HG03521 (cell line): ENCODE results near the gene SIX2.

Experiments
- ATAC-seq: cut with Tn5 transposase; IDR thresholded peaks from one replicate; pipeline ENCODE4 v1.9.1; 2021; ENCODE audit warnings: mild to moderate bottlenecking, moderate library complexity; ENCODE audit not compliant: unreplicated experiment

The SIX2 gene

GRCh38 chr2:45024097-45024496 lies 14.8 kb upstream of the SIX2 start:
- ATAC-seq: no peak

- no peak for ATAC-seq
These were observed 11.2 kb upstream of the SIX2 start for GRCh38 chr2:45020439-45020838.

DNA sequence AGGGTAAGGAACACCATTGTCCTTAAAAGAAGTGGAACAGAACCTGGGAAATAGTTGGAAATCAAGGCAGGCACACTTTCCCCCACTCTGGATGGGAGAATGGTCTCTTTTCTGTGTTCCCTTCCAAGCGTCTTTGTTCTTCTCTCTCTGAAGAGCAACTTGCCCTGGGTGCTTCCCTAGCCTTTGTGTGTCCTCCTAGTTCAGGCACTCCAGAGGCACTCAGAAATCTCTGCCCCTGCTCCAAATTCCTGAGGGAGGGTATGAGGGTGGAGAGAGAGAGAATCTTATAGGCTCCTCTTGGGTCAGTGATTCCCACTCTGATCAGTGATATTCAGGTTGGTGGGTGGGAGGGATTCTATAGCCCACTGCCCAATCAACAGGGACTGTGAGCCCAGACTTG lies 8.8 kb upstream of the SIX2 start:
- no peak for ATAC-seq

DNA sequence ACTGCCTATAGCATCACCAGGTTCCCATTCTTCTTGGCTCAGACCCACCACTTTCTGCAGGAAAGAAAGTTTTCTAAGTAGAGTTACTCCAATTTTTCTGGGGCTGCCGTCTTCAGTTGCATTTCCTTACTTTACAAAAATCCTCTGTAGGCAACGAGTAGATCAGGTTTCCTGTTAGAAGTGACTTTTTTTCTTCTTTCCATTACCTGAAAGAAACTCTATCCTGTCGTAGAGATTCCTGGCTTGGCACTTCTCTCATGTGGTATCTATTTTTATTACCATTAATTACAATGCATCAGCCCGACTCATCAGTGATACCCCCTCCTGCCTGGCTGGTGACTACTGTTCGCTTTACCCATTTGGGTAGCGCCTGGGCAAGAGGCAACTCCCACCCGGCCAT lies 5.6 kb upstream of the SIX2 start:
- no peak for ATAC-seq

GRCh38 chr2:45014016-45014702 lies 4.9 kb upstream of the SIX2 start:
- no peak for ATAC-seq

DNA sequence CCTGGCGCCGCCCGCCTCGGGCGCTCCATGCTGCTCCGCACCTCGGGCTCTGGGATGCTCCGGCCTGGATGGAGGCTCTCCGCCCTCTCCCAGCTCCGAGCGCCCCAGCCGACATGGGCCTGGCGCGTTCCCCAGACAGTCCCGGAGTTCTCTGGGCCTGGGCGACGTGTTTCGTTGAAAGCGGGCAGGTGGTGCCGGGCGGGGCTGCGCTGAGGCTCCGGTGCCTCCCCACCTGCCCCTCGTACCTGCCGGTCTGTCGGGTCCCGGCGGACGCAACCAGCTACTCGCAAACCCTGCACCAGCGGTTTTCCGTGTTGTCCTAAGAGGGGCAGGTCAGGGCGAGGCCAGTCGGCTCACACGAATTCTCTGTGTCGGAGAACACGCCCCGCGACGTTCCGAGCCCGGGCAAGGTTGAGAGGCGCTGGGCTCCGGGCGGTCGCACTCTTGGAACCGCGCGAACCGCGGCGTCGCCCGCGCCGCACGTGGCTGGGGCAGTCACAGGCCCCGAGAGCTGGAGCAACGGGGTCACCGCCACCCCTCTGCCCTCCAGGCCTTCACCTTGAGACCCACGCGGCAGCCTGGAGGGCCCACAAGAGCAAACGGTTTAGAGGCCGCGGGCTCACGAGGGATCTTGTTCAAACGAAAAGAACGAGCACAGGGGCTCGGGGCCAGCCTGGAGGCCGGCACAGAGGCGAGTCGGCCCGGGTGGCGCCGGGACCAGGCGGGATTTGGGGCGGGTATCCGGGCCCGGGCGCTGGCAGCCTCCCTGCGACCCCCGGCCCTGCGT lies 4.2 kb upstream of the SIX2 start:
- ATAC-seq: no peak

- no peak for ATAC-seq
These were observed 3.5 kb upstream of the SIX2 start for GRCh38 chr2:45012733-45013132.

GRCh38 chr2:45011621-45012602 lies 2.7 kb upstream of the SIX2 start:
- no peak for ATAC-seq

- no peak for ATAC-seq
These were observed 1.9 kb upstream of the SIX2 start for GRCh38 chr2:45011121-45011520.

GRCh38 chr2:45010702-45011012 lies 1.4 kb upstream of the SIX2 start:
- ATAC-seq: no peak

GRCh38 chr2:45009928-45010701 lies 863 bp upstream of the SIX2 start:
- ATAC-seq: no peak

DNA sequence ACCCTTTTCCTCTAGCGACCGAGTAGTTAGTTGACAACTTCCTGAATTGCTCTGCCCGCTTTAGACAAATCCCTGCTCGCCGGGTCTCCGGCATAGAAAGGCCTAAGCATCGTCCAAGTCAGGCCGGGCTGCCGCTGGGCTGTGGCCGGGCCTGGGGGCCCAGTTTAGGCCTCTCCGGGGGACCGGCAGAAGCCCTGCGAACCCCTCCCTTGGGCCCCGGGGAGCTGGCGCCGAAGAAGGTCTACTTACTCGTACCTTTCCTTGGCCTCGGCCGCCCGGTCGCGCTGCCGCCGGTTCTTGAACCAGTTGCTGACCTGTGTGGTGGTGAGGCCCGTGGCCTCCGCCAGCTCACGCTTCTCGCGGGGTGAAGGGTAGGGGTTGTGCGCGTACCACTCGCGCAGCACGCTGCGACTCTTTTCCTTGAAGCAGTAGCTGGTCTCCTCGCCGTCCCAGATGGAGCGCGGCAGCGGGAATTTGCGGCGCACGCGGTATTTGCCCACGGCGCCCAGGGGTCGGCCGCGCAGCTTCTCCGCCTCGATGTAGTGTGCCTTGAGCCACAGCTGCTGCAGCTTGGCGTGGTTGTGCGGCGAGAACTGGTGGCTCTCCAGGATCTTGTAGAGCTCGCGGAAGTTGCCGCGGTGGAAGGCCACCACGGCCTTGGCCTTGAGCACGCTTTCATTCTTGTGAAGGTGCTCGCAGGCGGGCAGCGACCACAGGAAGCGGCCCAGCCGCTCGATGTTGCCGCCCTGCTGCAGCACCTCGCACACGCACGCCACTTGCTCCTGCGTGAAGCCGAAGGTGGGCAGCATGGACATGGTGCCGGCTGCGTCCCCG lies 739 bp downstream of the SIX2 start:
- no peak for ATAC-seq

DNA sequence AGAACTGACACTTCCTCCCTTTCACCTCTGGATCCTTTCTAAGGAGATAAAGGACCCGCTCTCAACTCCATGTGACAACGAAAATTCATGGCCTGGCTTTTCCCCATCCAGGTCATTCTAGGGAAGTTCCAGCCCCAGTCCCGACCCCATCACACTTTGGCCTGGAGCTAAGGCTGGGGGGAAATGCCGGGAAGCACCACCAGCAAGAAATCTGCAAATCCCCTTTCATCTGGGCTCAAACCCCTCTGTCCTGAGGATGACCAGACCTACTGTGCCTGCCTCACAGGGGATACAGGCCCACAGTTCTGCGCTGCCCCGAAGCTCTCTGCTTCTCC lies 1.3 kb downstream of the SIX2 start:
- no peak for ATAC-seq

GRCh38 chr2:45006942-45007287 lies 2.3 kb downstream of the SIX2 start:
- ATAC-seq: no peak

DNA sequence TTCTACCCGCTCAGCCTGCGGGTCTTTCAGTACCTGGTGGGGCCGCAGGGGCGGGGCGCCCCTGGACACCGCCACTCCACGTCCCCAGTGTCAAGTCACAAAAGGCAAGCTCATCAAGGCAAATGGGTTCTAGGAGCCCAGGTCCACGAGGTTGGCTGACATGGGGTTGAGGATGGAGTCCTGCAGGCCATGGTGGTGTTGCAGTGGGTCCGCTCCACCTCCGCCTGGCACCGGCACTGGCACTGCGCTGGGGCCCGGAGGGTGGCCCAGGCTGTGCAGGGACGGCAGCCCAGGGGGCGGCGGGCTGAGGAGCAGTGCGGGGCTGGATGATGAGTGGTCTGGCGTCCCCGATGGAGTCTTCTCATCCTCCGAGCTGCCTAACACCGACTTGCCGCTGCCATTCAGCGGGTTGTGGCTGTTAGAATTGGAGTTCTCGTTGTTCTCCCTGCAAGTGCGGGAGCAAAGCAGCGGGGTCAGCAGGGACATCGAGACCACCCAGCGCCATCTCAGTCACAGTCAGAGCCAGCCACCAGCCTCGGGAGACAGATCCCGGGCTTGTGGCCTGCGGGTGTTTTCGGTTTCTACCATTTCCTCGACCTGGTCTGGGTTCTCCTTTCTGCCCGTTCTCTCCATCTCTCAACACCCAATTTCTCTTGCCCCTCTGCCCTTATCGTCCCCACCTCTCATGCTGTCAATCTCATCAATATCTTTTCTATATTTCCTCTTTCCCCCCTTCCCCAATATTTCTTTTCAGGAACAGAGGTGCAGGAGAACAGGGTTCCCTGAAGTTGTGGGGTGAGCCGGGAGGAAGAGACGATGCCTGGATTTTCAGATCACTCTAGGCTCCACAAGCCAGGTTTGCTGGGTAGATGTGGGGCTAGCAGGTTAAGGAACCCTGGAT lies 3.0 kb downstream of the SIX2 start:
- no peak for ATAC-seq

- no peak for ATAC-seq
These were observed 3.8 kb downstream of the SIX2 start for GRCh38 chr2:45005261-45006002.

DNA sequence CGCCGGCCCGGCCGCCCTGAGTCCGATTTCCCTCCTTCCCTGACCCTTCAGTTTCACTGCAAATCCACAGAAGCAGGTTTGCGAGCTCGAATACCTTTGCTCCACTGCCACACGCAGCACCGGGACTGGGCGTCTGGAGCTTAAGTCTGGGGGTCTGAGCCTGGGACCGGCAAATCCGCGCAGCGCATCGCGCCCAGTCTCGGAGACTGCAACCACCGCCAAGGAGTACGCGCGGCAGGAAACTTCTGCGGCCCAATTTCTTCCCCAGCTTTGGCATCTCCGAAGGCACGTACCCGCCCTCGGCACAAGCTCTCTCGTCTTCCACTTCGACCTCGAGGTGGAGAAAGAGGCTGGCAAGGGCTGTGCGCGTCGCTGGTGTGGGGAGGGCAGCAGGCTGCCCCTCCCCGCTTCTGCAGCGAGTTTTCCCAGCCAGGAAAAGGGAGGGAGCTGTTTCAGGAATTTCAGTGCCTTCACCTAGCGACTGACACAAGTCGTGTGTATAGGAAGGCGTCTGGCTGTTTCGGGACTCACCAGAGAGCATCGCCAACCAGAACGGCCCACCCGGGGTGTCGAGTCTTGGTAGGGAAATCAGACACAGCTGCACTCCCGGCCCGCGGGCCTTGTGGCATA lies 4.6 kb downstream of the SIX2 start:
- ATAC-seq: no peak
